HG02763 (cell line): ENCODE results near the gene BRAT1.
"Not testable (repeated sequence)": the region's sequence is repeated elsewhere in the genome, so short reads cannot be mapped to it uniquely, and the experiment has no call there.

Source experiments
- ATAC-seq: cut with Tn5 transposase; IDR thresholded peaks from one replicate; pipeline ENCODE4 v1.9.1; 2021; ENCODE audit warnings: mild to moderate bottlenecking, moderate library complexity; ENCODE audit not compliant: unreplicated experiment

Gene BRAT1

DNA sequence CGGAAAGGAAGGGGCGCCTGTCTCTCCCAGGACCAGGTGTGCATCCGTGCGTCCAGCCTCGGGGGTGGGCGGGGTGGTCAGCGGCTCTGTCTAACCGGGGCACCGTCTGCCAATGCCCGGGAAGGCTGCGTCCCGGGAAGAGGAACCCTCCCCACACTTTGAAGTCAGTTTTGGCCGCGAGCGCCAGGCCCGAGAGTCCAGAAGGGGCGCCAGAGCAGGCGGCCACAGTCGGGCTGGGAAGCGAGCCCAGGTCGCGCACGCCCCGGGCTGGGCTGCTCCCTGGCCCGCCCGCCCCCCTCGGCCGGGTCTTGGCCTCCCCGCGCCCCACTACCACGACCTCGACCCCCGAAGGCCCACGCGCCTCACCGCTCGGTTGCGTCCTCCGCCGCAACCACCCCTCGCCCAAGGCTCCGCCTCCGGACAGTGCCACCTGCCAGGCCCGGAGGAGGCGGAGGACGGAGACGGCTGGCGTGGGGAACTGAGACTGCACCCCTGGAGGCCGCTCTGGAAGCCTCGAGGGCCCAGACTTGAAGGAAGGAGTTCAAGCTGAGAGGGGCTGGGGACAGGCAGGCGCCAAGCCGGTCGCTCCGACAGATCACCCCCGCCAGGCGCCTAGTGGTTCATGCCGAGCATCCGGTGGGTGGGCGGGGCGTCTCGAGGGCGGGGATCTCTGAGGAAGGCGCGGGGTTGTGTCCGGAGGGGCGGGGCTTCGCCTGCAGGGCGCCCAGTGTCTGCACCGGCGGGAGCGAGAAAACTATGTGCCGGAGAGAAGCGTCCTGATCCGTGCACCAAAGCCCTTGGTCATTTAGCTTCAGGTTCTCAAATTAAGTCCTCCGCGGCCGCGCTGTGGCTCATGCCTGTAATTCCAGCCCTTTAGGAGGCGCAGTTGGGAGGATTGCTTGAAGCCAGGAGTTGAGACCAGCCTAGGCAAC lies at the start of gene BRAT1:
TSS of gene BRAT1 (minus strand) at position 404 of the 932 bp plus-strand sequence. CDS start 1,093 bp downstream, outside the sequence.
- ATAC-seq, result peak; percentile 65

DNA sequence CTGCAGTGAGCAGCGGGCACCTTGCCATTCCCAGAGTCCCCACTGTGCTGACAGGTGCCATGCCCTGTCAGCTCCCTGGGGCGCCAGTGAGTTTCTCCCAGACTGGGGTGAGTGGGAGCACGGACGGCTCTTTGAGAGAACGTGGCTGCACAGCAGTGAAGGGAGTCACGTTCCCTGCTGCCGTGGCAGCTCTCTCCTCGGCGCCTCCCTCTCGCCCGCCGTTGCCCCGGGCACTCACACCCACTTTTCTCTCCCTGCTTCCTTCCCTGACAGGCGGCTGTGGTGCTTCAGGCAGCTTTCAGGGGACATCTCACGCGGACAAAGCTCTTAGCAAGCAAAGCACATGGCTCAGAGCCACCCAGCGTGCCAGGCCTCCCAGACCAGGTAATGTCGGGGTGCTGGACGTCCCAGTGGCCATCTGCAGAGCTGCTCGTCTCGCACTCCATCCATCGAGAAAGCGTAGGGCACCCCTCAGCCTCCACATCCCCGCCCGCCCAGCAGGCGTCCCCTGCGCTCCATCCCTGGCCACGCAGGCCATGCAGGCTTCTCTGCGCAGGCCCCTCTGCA lies 49.4 kb upstream of the BRAT1 start:
- no peak for ATAC-seq

DNA sequence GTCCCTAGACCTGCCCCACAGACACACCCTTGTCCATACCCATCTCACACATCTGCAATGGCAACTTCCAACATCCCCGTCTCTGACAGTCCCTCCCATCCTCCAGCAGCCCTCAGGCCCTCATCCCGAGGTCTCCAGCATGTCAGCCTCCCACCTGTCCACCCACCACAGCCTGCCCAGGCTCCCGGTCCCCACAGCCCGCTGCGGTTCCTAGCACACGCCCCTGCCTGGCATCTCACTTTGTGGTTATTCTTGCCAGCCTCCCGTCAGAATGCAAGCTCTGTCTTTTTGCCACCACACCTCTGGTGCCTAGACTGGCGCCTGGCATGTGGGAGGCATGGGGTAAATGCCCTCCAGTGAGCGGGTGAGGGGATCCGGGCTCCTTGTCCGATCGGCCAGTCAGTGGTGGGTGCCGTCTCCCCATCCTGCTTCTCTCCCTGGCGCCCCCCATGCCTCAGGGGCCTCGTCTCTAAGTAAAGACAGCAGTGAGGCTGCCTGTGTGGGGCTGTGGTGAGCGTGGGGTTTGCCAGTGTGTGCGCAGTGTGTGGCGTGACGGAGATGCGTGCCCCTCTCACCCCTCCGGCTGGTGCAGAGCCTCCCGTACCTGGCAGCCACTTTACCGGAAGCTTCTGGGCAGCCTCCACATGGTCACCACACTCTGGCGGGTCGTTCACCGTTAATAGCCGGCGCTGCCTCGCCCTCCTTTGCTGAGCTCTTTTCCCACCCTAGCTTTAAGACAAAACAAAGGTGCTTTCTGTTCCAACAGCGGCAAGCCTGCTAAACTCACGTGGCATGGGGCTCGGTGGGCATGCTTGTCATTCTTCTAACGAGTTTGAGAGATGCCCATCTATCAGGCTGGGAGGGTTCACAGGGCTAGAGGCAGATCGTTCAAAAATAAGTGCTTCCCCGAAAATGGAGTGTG lies 48.0 kb upstream of the BRAT1 start:
- ATAC-seq, result no peak

GRCh38 chr7:2602406-2603043 lies 47.2 kb upstream of the BRAT1 start:
- ATAC-seq, result no peak

GRCh38 chr7:2601907-2602306 lies 46.6 kb upstream of the BRAT1 start:
- no peak for ATAC-seq

- ATAC-seq, result no peak
Observed at GRCh38 chr7:2601065-2601464, 45.7 kb upstream of the BRAT1 start.

- ATAC-seq, result no peak
Observed at GRCh38 chr7:2598154-2598823, 43.0 kb upstream of the BRAT1 start.

DNA sequence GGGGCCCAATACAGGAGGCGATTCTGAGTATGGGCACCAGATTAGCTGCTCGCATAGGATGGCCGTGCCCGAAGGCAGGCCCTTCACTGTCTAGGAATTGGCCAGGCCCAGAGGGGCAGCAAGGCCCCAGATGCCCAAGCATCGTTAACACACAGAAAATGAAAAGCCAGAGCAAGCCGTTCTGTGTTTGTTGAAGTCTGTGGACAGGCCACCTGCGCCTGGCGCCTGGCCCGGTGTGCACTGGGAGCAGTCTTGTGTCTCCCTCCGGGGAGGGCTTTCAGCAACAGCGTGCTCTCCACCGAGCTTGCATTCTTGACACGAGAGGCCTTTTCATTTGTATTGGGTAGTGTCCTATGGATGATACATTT lies 41.9 kb upstream of the BRAT1 start:
- ATAC-seq, result no peak

DNA sequence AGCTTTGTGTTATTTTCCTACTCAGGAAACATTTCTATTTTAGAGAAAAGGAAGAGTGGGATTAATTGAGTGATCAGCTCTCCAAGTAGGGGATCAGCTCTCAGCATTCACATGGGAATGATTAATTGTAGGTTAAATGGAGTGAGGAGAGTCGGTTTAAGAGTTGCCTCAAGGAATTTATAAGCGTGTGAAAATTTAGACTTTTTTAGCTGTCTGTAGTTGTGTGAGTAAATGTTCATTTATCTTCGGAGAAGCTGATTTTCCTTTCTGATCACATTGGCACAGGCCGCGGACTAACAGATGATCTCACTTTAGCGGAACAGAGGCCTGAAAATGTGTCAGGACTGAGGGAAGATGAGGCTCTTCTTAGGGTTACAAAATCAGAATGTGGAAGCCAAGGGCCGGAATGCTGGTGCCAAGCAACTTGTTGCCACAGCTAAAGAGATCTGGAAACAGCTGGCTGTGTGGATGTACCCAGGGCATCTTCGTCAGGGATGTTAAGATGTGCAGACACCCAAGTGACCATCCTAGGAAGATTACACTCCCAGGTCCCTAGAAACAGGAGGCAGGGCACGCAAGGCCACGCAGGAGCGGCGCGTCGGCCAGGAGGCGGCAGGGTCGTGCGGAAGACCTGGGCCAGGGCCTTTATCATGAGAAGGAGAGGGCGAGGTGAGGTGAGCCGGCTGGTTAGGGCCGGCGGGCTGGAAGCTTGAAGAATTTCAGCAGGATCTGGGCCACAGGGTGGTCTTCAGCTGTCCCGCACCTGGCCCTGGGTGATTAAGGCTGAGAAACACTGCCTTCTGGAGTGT lies 41.3 kb upstream of the BRAT1 start:
- no peak for ATAC-seq

- no peak for ATAC-seq
Observed at GRCh38 chr7:2595258-2595860, 40.0 kb upstream of the BRAT1 start.

DNA sequence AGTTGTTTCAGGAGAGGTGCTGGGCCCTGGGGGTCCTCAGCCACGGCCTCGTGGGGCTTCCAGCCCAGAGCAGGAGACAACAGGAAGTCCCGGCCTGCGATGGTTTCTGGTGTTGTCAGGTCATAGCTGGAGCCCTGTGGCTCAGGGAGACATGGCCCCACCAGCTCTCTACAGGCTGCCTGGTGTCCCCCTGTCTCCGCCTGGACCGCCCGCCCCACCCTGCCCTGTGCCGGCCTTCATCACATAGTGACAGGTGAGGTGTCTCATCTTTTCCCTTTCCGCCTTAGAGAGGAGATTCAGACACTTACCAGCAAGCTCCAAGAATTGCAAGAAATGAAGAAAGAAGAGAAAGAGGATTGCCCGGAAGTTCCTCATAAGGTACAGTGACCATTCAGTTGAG lies 39.3 kb upstream of the BRAT1 start:
- ATAC-seq, result no peak

- no peak for ATAC-seq
Observed at GRCh38 chr7:2593036-2593727, 37.9 kb upstream of the BRAT1 start.

GRCh38 chr7:2592375-2592865 lies 37.1 kb upstream of the BRAT1 start:
- ATAC-seq, result no peak

DNA sequence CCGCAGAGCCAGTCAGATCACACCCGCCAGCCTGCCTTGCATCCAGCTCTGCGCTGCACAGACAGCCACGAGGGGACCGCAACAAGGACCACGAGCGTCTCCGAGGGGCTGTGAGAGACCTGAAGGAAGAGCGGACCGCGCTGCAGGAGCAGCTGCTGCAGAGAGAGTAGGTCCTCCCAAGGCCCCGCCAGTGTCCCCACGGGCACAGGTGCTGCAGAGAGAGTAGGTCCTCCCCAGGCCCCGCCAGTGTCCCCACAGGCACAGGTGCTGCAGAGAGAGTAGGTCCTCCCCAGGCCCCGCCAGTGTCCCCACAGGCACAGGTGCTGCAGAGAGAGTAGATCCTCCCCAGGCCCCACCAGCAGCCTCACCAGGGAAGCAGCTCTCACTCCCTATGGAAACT lies 34.6 kb upstream of the BRAT1 start:
- ATAC-seq, result not testable (repeated sequence)

DNA sequence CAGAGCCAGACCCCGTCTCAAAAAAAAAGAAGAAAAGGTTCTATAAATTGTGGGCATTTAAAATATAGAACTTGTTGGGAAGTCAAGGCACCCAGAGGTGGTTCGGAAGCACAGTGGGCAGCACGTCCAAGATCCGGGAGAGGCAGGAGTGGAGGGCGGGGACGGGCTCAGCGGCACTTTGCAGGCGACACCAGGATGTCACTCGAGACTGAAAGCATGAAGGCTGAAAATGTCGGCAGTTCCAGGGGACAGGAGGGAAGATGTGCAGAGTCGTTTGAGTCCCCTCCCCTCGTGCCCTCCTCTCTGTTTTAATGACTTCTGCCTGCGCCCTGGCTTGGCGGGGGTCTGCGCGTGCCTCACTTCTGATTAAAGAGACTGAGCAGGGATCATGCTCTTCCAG lies 34.0 kb upstream of the BRAT1 start:
- ATAC-seq, result no peak

- ATAC-seq, result no peak
Observed at GRCh38 chr7:2587778-2588177, 32.5 kb upstream of the BRAT1 start.

DNA sequence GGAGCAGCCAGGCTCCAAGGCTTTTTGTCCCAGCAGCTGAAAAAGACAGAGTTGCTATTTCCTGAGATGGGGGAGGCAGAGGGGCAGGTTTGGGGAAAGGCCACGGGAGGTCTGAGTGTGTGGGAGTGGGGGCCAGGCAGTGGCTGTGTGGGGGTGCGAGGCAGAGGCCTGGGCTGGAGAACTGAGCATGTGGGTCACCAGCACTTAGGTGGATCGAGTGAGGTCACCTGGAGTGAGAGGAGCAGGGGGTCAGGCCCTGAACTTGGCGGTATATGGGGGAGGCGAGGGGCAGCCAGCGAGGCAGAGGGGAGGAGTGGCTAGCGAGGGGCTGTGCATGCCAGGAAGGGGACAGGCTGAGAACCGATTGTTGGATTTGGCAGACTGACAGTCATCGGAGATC lies 31.8 kb upstream of the BRAT1 start:
- no peak for ATAC-seq

GRCh38 chr7:2586326-2587020 lies 31.1 kb upstream of the BRAT1 start:
- no peak for ATAC-seq
